B cell (primary cell): ENCODE measurements around the gene IFT122.

Experiments used
- EZH2 ChIP-seq: IDR thresholded peaks from 2 replicates; pipeline ENCODE4 v1.6.1; 2012; ENCODE audit warnings: borderline replicate concordance, low read depth, mild to moderate bottlenecking, moderate library complexity, low read length; ENCODE audit not compliant: insufficient read depth, poor library complexity, severe bottlenecking
- TF ChIP-seq, protein P1 (sequence below): fragments of 200-600 bp; IDR thresholded peaks from one replicate; pipeline ENCODE4 v1.8.0; 2022; ENCODE audit warnings: antibody characterized with exemption, mild to moderate bottlenecking

DNA sequence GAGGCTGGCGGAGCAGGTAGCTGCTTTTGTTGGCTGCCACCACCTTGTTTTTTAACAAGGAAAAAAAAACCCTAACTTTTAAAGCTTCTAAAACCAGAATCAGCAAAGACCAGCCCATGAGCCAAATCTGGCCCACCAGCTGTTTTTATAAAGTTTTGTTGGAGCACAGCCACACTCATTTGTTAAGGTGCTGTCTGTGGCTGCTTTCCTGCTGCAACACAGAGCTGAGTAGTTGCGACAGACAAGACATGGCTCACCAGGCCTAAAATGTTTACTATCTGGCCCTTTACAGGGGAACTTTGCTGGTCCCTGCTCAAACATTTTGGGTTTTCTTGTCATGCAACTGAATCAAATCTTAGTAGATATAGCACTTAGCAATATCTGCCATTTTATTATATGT lies 30.5 kb upstream of the IFT122 start:
- TF ChIP-seq, protein P1, sequence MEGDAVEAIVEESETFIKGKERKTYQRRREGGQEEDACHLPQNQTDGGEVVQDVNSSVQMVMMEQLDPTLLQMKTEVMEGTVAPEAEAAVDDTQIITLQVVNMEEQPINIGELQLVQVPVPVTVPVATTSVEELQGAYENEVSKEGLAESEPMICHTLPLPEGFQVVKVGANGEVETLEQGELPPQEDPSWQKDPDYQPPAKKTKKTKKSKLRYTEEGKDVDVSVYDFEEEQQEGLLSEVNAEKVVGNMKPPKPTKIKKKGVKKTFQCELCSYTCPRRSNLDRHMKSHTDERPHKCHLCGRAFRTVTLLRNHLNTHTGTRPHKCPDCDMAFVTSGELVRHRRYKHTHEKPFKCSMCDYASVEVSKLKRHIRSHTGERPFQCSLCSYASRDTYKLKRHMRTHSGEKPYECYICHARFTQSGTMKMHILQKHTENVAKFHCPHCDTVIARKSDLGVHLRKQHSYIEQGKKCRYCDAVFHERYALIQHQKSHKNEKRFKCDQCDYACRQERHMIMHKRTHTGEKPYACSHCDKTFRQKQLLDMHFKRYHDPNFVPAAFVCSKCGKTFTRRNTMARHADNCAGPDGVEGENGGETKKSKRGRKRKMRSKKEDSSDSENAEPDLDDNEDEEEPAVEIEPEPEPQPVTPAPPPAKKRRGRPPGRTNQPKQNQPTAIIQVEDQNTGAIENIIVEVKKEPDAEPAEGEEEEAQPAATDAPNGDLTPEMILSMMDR, result no peak
- TF ChIP-seq EZH2, result no peak
